GM23248 (cell line): Measurements from ENCODE around the gene PPFIA2.
A peak's percentile ranks its signal among the peaks of the same experiment; 100 is the strongest.

Source experiments
- EZH2 ChIP-seq: fragments of 200-600 bp; sonication (generic); IDR thresholded peaks from 2 replicates; pipeline ENCODE4 v1.6.1; 2018; ENCODE audit warnings: antibody characterized with exemption, mild to moderate bottlenecking; ENCODE audit not compliant: insufficient read depth, poor library complexity, severe bottlenecking
- EZH2phosphoT487 ChIP-seq: fragments of 200-600 bp; sonication (generic); IDR thresholded peaks from 2 replicates; pipeline ENCODE4 v1.6.1; 2018; ENCODE audit warnings: antibody characterized with exemption, moderate library complexity, mild to moderate bottlenecking, low read depth; ENCODE audit not compliant: insufficient read depth

- TF ChIP-seq EZH2 (no peak), EZH2phosphoT487 (0 out of 2 replicates have a peak, but pooled peaks have one; percentile 49)
Measured at GRCh38 chr12:81668475-81668874, 90.7 kb downstream of the PPFIA2 start.
